NCI-H2029 treated with DMSO at 0.1 percent for 48 hours (cell line): ENCODE data around the gene ATF7.

Source experiments
- DNase-seq: peaks from one replicate; lab custom pipeline; 2025; lab: John Stamatoyannopoulos, UW

Gene ATF7

GRCh38 chr12:53500142-53500775 is 125.9 kb downstream of the ATF7 start:
- no peak for DNase-seq

GRCh38 chr12:53499266-53500141 is 126.7 kb downstream of the ATF7 start, which contains the start of gene MAP3K12:
Gene MAP3K12, minus strand, starts transcription at chr12:53499458. Its CDS starts 12,067 bp downstream, at chr12:53487391.
- no peak for DNase-seq

GRCh38 chr12:53498235-53498630 is 127.9 kb downstream of the ATF7 start:
- DNase-seq = no peak

GRCh38 chr12:53497461-53497860 is 128.7 kb downstream of the ATF7 start:
- no peak for DNase-seq

GRCh38 chr12:53496752-53497032 is 129.5 kb downstream of the ATF7 start:
- DNase-seq = no peak

GRCh38 chr12:53495903-53496751 is 130.1 kb downstream of the ATF7 start:
- no peak for DNase-seq

- DNase-seq = no peak
Measured at GRCh38 chr12:53493610-53494391, 132.4 kb downstream of the ATF7 start.

- peak; percentile 53 for DNase-seq
Measured at GRCh38 chr12:53492830-53493609, 133.2 kb downstream of the ATF7 start.

- DNase-seq = no peak
Measured at GRCh38 chr12:53492188-53492587, 134.0 kb downstream of the ATF7 start.

GRCh38 chr12:53489242-53489864 is 136.8 kb downstream of the ATF7 start:
- DNase-seq = no peak

GRCh38 chr12:53486736-53487487 is 139.3 kb downstream of the ATF7 start:
- DNase-seq = no peak

GRCh38 chr12:53485955-53486735 is 140.0 kb downstream of the ATF7 start:
- DNase-seq = no peak

- no peak for DNase-seq
Measured at GRCh38 chr12:53484686-53485575, 141.3 kb downstream of the ATF7 start.

GRCh38 chr12:53483979-53484377 is 142.2 kb downstream of the ATF7 start:
- DNase-seq = no peak

- no peak for DNase-seq
Measured at GRCh38 chr12:53483225-53483978, 142.8 kb downstream of the ATF7 start.

- no peak for DNase-seq
Measured at GRCh38 chr12:53482626-53483168, 143.5 kb downstream of the ATF7 start.
